B cell (primary cell): Measurements from ENCODE around the gene SMIM22. TPM values are rescaled to one million over a fixed set of nuclear protein-coding genes. Genes with fewer than 3 reads are reported as not detected.

Experiments
- ATAC-seq: fragments of 200-7000 bp; cut with Tn5 transposase; one replicate; pipeline ENCODE4 v1.10.0; 2021; ENCODE audit warnings: low read depth, mild to moderate bottlenecking, moderate number of reproducible peaks, moderate library complexity
- CTCF ChIA-PET: fragments of 350-600 bp; sonication (Branson Sonifier 250); formaldehyde crosslinking; loops from one replicate; lab custom pipeline; 2021; ENCODE audit warnings: antibody characterized with exemption, inconsistent platforms; lab: Charles Lee
- POLR2A ChIA-PET: fragments of 350-600 bp; sonication (Branson Sonifier 250); formaldehyde crosslinking; loops from one replicate; lab custom pipeline; 2021; ENCODE audit warnings: antibody characterized with exemption; lab: Charles Lee
- DNase-seq: peaks from one replicate; pipeline ENCODE4 v3.0.0; 2013
- H2AFZ ChIP-seq: 2 replicates; pipeline ENCODE4 v1.6.1; 2012; ENCODE audit warnings: mild to moderate bottlenecking, low read depth, low read length; ENCODE audit not compliant: insufficient read depth, poor library complexity, severe bottlenecking
- H3K27ac ChIP-seq, 2 donors: 1 replicate in 1 of 2; 2 replicates in 1 of 2; pipeline ENCODE4 v1.5.1; 2012 to 2013; ENCODE audit warnings: low read length in 2 of 2, mild to moderate bottlenecking in 2 of 2, moderate library complexity in 1 of 2
- H3K27me3 ChIP-seq, 4 experiments: fragments of 200-600 bp in 1 of 4; sonication (generic) in 1 of 4; replicated peaks in 1 of 4; 1 replicate in 2 of 4; 2 replicates in 2 of 4; pipeline versions ENCODE4 v1.6.1 to v1.7.0; 2013 to 2016; ENCODE audit warnings: low read length in 3 of 4, mild to moderate bottlenecking in 2 of 4, mixed read lengths in 1 of 4, moderate library complexity in 1 of 4; ENCODE audit not compliant: insufficient read depth in 4 of 4, control insufficient read depth in 3 of 4; ENCODE audit errors: control extremely low read depth in 1 of 4
- H3K36me3 ChIP-seq, 2 experiments: replicated peaks in 1 of 2; 1 replicate in 1 of 2; 2 replicates in 1 of 2; pipeline versions ENCODE4 v1.6.1 to v1.7.1; 2013; ENCODE audit warnings: low read length in 1 of 2; ENCODE audit not compliant: insufficient read depth in 2 of 2, control insufficient read depth in 1 of 2; ENCODE audit errors: control extremely low read depth in 1 of 2, extremely low read depth in 1 of 2
- H3K4me1 ChIP-seq, 2 donors: fragments of 200-600 bp in 1 of 2; sonication (generic) in 1 of 2; 1 replicate in 1 of 2; 2 replicates in 1 of 2; pipeline versions ENCODE4 v1.5.1 to v1.6.1; 2013 to 2017; ENCODE audit warnings: low read length in 2 of 2; ENCODE audit not compliant: control insufficient read depth in 2 of 2, insufficient read depth in 2 of 2
- H3K4me2 ChIP-seq: replicated peaks from 2 replicates; pipeline ENCODE3; 2012; ENCODE audit warnings: mild to moderate bottlenecking, low read depth, low read length; ENCODE audit not compliant: poor library complexity, severe bottlenecking
- H3K4me3 ChIP-seq, 5 experiments: fragments of 200-600 bp in 1 of 5; sonication (generic) in 1 of 5; 1 replicate in 3 of 5; 2 replicates in 2 of 5; pipeline versions ENCODE4 v1.5.1 to v1.7.0; 2011 to 2016; ENCODE audit warnings: low read length in 4 of 5, mild to moderate bottlenecking in 4 of 5, low read depth in 2 of 5, control low read depth in 1 of 5, moderate library complexity in 1 of 5; ENCODE audit not compliant: insufficient read depth in 1 of 5; ENCODE audit errors: control extremely low read depth in 1 of 5, extremely low read depth in 1 of 5
- H3K79me2 ChIP-seq: fragments of 200-600 bp; sonication (generic); one replicate; pipeline ENCODE4 v1.6.0; 2016; ENCODE audit warnings: low read length; ENCODE audit not compliant: control insufficient read depth, insufficient read depth
- H3K9ac ChIP-seq: fragments of 200-600 bp; sonication (generic); 2 replicates; pipeline ENCODE4 v1.6.1; 2017; ENCODE audit warnings: mild to moderate bottlenecking, low read length, moderate library complexity
- H3K9me3 ChIP-seq, 3 donors: one replicate each; pipeline versions ENCODE4 v1.6.1 to v1.7.1; 2013; ENCODE audit warnings: low read length in 2 of 3; ENCODE audit not compliant: control insufficient read depth in 2 of 3, insufficient read depth in 1 of 3; ENCODE audit errors: control extremely low read depth in 1 of 3
- H4K20me1 ChIP-seq: 2 replicates; pipeline ENCODE4 v1.6.0; 2012; ENCODE audit warnings: mild to moderate bottlenecking, low read length; ENCODE audit not compliant: insufficient read depth, control insufficient read depth, poor library complexity, severe bottlenecking
- H3K27ac Mint-ChIP-seq: one replicate; pipeline ENCODE4 v1.8.0; 2021; ENCODE audit warnings: mixed read lengths
- H3K27me3 Mint-ChIP-seq: one replicate; pipeline ENCODE4 v1.8.0; 2021; ENCODE audit warnings: mixed read lengths
- H3K4me1 Mint-ChIP-seq: one replicate; pipeline ENCODE4 v1.8.0; 2021; ENCODE audit warnings: mixed read lengths
- H3K4me3 Mint-ChIP-seq: one replicate; pipeline ENCODE4 v1.8.0; 2021; ENCODE audit warnings: mixed read lengths
- H3K9me3 Mint-ChIP-seq: one replicate; pipeline ENCODE4 v1.8.0; 2022; ENCODE audit warnings: mixed read lengths; ENCODE audit not compliant: insufficient read depth
- CTCF ChIP-seq: fragments of 200-600 bp; IDR thresholded peaks from one replicate; pipeline ENCODE4 v1.8.0; 2022; ENCODE audit warnings: antibody characterized with exemption, mild to moderate bottlenecking
- EZH2 ChIP-seq: IDR thresholded peaks from 2 replicates; pipeline ENCODE4 v1.6.1; 2012; ENCODE audit warnings: borderline replicate concordance, low read depth, mild to moderate bottlenecking, moderate library complexity, low read length; ENCODE audit not compliant: insufficient read depth, poor library complexity, severe bottlenecking
- WGBS: methylation state at CpG from one replicate; pipeline ENCODE4 v1.1.5; 2013; ENCODE audit warnings: missing lambda C conversion rate; ENCODE audit not compliant: insufficient coverage; 5-methylcytosine and 5-hydroxymethylcytosine counted together
- intact Hi-C: fragments of 100-400 bp; cut with micrococcal nuclease; formaldehyde crosslinking; loops from one replicate; pipeline ENCODE4 v1.10.0; 2022
- polyA plus RNA-seq: library from polyadenylated mRNA; depleted of rRNA; stranded (reverse); fragments of >200 nt; gene quantifications from 2 replicates; pipeline ENCODE4 v1.2.3, GENCODE V29; 2012
- total RNA-seq, 2 donors: library from RNA; stranded (reverse); fragments of 120-200 nt in 1 of 2; gene quantifications; 1 replicate in 1 of 2; 2 replicates in 1 of 2; pipeline versions ENCODE4 v1.2.3 to v1.2.4, GENCODE V29; 2013 to 2022

The SMIM22 gene
- total and polyA plus RNA-seq, 2 donors (not counting 1 experiment from before 2014, with no cell fraction given) = not detected

DNA sequence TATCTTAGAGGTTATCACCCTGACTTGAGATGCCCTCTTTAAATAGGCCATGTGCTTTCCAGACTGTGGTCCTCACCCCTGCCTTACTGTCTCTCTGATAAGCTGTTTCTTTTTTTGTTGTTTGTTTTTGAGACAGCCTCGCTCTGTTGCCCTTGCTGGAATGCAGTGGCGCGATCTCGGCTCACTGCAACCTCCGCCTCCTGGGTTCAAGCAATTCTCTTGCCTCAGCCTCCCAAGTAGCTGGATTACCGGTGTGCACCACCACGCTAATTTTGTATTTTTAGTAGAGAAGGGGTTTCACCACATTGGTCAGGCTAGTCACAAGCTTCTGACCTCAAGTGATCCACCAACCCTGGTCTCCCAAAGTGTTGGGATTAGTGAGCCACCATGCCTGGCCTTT, 6.3 kb upstream of the SMIM22 start:
- H3K4me1 Mint-ChIP-seq = no peaks in the 10 kb centered on the region
- Histone ChIP-seq H3K4me3 (no peak overlapping the region), H4K20me1 (no peaks in the 10 kb centered on the region), H2AFZ (no peak overlapping the region), H3K36me3 (no peaks in the 10 kb centered on the region), H3K79me2 (no peaks in the 10 kb centered on the region), H3K4me2 (no peak overlapping the region), H3K27me3 (peaks cover 0 to 6% (median 0%) of the 10 kb centered on the region in 4 experiments), H3K27ac (no peak overlapping the region), H3K9me3 (no peaks in the 10 kb centered on the region), H3K4me1 (no peaks in the 10 kb centered on the region), H3K9ac (no peak overlapping the region)
- no peaks in the 10 kb centered on the region for H3K9me3 Mint-ChIP-seq
- 92% methylated on average over 4 of the region's 7 CpGs for whole genome bisulfite sequencing
- intact Hi-C loops = no loop called here
- POLR2A ChIA-PET = no interaction called here
- no peaks in the 10 kb centered on the region for H3K27me3 Mint-ChIP-seq
- ATAC-seq (no peak), DNase-seq (no peak)
- no peak overlapping the region for H3K4me3 Mint-ChIP-seq
- TF ChIP-seq CTCF (no peak), EZH2 (no peak)
- no peak overlapping the region for H3K27ac Mint-ChIP-seq
- CTCF ChIA-PET = no interaction called here

GRCh38 chr16:4790261-4790660, 4.9 kb upstream of the SMIM22 start:
- 87% methylated on average over 8 of the region's 10 CpGs for WGBS
- no peaks in the 10 kb centered on the region for H4K20me1 ChIP-seq
- H3K9me3 ChIP-seq = no peaks in the 10 kb centered on the region
- Mint-ChIP-seq H3K4me1 (no peaks in the 10 kb centered on the region), H3K4me3 (no peak overlapping the region), H3K27me3 (no peaks in the 10 kb centered on the region), H3K9me3 (no peaks in the 10 kb centered on the region), H3K27ac (no peak overlapping the region)
- ATAC-seq (no peak), DNase-seq (no peak)
- no peaks in the 10 kb centered on the region for H3K36me3 ChIP-seq
- no peak overlapping the region for H3K27ac ChIP-seq
- ChIA-PET CTCF (no interaction called here), POLR2A (no interaction called here)
- no peak overlapping the region for H3K4me2 ChIP-seq
- no peak overlapping the region for H3K4me3 ChIP-seq
- H3K27me3 ChIP-seq = peaks cover 0 to 6% (median 0%) of the 10 kb centered on the region in 4 experiments
- TF ChIP-seq EZH2 (no peak), CTCF (no peak)
- no peaks in the 10 kb centered on the region for H3K4me1 ChIP-seq
- H2AFZ ChIP-seq = no peak overlapping the region
- intact Hi-C loops = no loop called here
- H3K79me2 ChIP-seq = no peaks in the 10 kb centered on the region
- H3K9ac ChIP-seq = no peak overlapping the region
